Measurements from ENCODE around the gene TMOD1.

- TF ChIP-seq CTCF (IDR thresholded peaks at IDR 0.05 in 8 of 11, conservative IDR thresholded peaks at IDR 0.05 in 3 of 11) (peak; percentile 39 to 83 (median 73)), POLR2AphosphoS5 (IDR thresholded peaks at IDR 0.05) (no peak)
Observed at GRCh38 chr9:97598461-97599288, 97.2 kb downstream of the TMOD1 start.
